AG10803 (cell line): Measurements from ENCODE around the gene SCGB1A1.

ENCODE experiments used
- DNase-seq: peaks from one replicate; pipeline ENCODE4 v3.0.0; 2010; ENCODE audit warnings: low read depth
- H3K4me3 ChIP-seq: 2 replicates; pipeline ENCODE4 v1.5.1; 2011; ENCODE audit warnings: mild to moderate bottlenecking, low read length, control low read depth
- CTCF ChIP-seq: conservative IDR thresholded peaks from 2 replicates; pipeline ENCODE4 v1.5.1; 2011; ENCODE audit warnings: mild to moderate bottlenecking, low read length, control low read depth, inconsistent platforms

The SCGB1A1 gene

GRCh38 chr11:62421996-62422395 is 3.2 kb downstream of the SCGB1A1 start:
- no peak for DNase-seq
- TF ChIP-seq CTCF: no peak
- no peak overlapping the region for H3K4me3 ChIP-seq

GRCh38 chr11:62423012-62423411 is 4.2 kb downstream of the SCGB1A1 start:
- TF ChIP-seq CTCF: no peak
- no peak for DNase-seq
- H3K4me3 ChIP-seq: no peak overlapping the region

GRCh38 chr11:62427630-62428233 is 8.9 kb downstream of the SCGB1A1 start:
- peak; percentile 71 for DNase-seq
- no peak overlapping the region for H3K4me3 ChIP-seq
- TF ChIP-seq CTCF: no peak

- H3K4me3 ChIP-seq: no peak overlapping the region
- TF ChIP-seq CTCF: no peak
- DNase-seq: no peak
Observed at GRCh38 chr11:62428871-62429560, 10.2 kb downstream of the SCGB1A1 start.

- DNase-seq: peak; percentile 93
- no peak overlapping the region for H3K4me3 ChIP-seq
- TF ChIP-seq CTCF: no peak
Observed at GRCh38 chr11:62430425-62430824, 11.6 kb downstream of the SCGB1A1 start.

- no peak for TF ChIP-seq CTCF
- peak; percentile 90 for DNase-seq
- H3K4me3 ChIP-seq: peak overlapping the region; percentile 11
Observed at GRCh38 chr11:62431171-62431901, 12.5 kb downstream of the SCGB1A1 start.

GRCh38 chr11:62432695-62433094 is 13.9 kb downstream of the SCGB1A1 start:
- DNase-seq: no peak
- no peak overlapping the region for H3K4me3 ChIP-seq
- TF ChIP-seq CTCF: no peak
